Posterior vena cava (tissue), 2 donors: ENCODE results near the gene CCM2. TPM values are rescaled to one million over a fixed set of nuclear protein-coding genes. Genes with fewer than 3 reads are reported as not detected.

Experiments
- DNase-seq: peaks from one replicate; pipeline ENCODE4 v3.0.0-alpha.2; 2020; ENCODE audit warnings: low spot score
- intact Hi-C, 2 donors: fragments of 100-400 bp; cut with DNase I; formaldehyde crosslinking; loops; one replicate each; pipeline versions ENCODE4 v1.14.1 to v1.14.2; 2022 to 2023
- total RNA-seq, 2 donors: library from RNA; stranded (reverse); fragmentation: NEBNext Ultra II Directional; extraction: Animal tissue kit (Norgen Biotek cat#: 25700); gene quantifications; one replicate each; pipeline ENCODE4 v1.2.1, GENCODE V29; 2021
- donor health status: DM: yes; HTN: yes; CAD: no.
- donor health status: DM: yes; HTN: yes; CAD: no.

Gene CCM2
- total RNA-seq, 2 donors from 2014 or later: 31.8 to 36.9 TPM

GRCh38 chr7:45082031-45082830, 82.2 kb downstream of the CCM2 start:
- intact Hi-C loops: no loop called here
- peak; percentile 79 for DNase-seq

- intact Hi-C loops: no loop called here
- DNase-seq: peak; percentile 80
Observed at GRCh38 chr7:45082831-45083331, 82.9 kb downstream of the CCM2 start.

GRCh38 chr7:45084336-45084735, 84.3 kb downstream of the CCM2 start:
- DNase-seq: peak; percentile 15
- intact Hi-C loops: no loop called here

GRCh38 chr7:45084901-45085618, 85.1 kb downstream of the CCM2 start:
- DNase-seq: peak; percentile 75
- intact Hi-C loops: no loop called here

- no peak for DNase-seq
- intact Hi-C loops: no loop called here
Observed at GRCh38 chr7:45085619-45086200, 85.7 kb downstream of the CCM2 start.

- DNase-seq: no peak
- intact Hi-C loops: no loop called here
Observed at GRCh38 chr7:45086331-45087065, 86.5 kb downstream of the CCM2 start.

- intact Hi-C loops: no loop called here
- peak; percentile 62 for DNase-seq
Observed at GRCh38 chr7:45087301-45088145, 87.5 kb downstream of the CCM2 start.

GRCh38 chr7:45088146-45088701, 88.2 kb downstream of the CCM2 start:
- intact Hi-C loops: no loop called here
- DNase-seq: peak; percentile 72

GRCh38 chr7:45088821-45089340, 88.9 kb downstream of the CCM2 start, which contains the start of gene NACAD:
Gene NACAD, minus strand, starts transcription at chr7:45088969. Its CDS starts 75 bp downstream, at chr7:45088894.
- intact Hi-C loops: no loop called here
- DNase-seq: peak; percentile 84

- intact Hi-C loops: no loop called here
- DNase-seq: peak; percentile 86
Observed at GRCh38 chr7:45089341-45089891, 89.4 kb downstream of the CCM2 start.

- intact Hi-C loops: no loop called here
- peak; percentile 26 for DNase-seq
Observed at GRCh38 chr7:45092100-45092930, 92.3 kb downstream of the CCM2 start.

- intact Hi-C loops: no loop called here
- DNase-seq: no peak
Observed at GRCh38 chr7:45092931-45093235, 92.9 kb downstream of the CCM2 start.

GRCh38 chr7:45098983-45099839, 99.2 kb downstream of the CCM2 start:
- intact Hi-C loops: no loop called here
- DNase-seq: peak; percentile 69

GRCh38 chr7:45099891-45100760, 100.1 kb downstream of the CCM2 start:
- intact Hi-C loops: loop anchor here in 1 of 2 donors (10.0 kb wide), 1 partner anchor 125 kb away; the partner anchor contains the start of gene MYO1G
- DNase-seq: peak; percentile 62
